ENCODE measurements around the gene LCE3C. TPM values are rescaled to one million over a fixed set of nuclear protein-coding genes. Genes with fewer than 3 reads are reported as not detected.

Gene LCE3C
- total RNA-seq, 4 donors from 2014 or later, result not detected

GRCh38 chr1:152640351-152640750 lies 40.3 kb downstream of the LCE3C start:
- no peak for DNase-seq
- TF ChIP-seq CTCF (IDR thresholded peaks at IDR 0.05) (no peak), POLR2A (IDR thresholded peaks at IDR 0.05) (no peak), EP300 (IDR thresholded peaks at IDR 0.05; ENCODE audit: low read depth) (no peak), POLR2AphosphoS5 (IDR thresholded peaks at IDR 0.05) (no peak)
- intact Hi-C loops (cut with DNase I; ENCODE audit: low total_unique reads) (no loop called here), in situ Hi-C loops (cut with MboI; ENCODE audit: low pct_ligation_motif_present in 1 of 4, low pct_unique_long_range_greater_than_20kb in 1 of 4, low sequenced_read_pairs in 3 of 4) (no loop called here)
- no peaks in the 10 kb centered on the region for H3K4me1 ChIP-seq
- H3K36me3 ChIP-seq, result no peaks in the 10 kb centered on the region
- no peak overlapping the region for H3K27ac ChIP-seq
- 63 to 68% methylated on average over 1 of the region's 1 CpG for WGBS, 2 donors (ENCODE audit: low coverage in 1 of 2)
- H3K27me3 ChIP-seq, result no peaks in the 10 kb centered on the region
- H3K9me3 ChIP-seq, result peaks cover 0 to 4% of the 10 kb centered on the region in 2 donors
- no peak overlapping the region for H3K4me3 ChIP-seq

DNA sequence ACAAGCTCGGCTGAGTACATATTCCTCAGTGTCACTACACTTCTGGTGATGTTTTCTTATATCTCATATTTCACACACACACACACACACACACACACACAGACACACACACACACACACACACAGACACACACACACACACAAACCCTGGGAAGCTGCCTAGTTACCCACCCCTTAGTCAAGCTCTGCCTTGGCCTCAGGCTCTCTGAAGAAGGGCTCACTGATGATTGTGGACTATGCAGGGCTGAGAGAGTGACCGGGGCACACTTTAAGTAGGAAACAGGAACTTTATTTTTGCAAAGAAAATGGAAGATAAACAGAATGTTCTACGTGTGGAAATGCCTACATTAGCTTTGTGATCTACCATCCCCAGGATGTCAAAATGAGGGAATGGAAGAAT lies 43.9 kb downstream of the LCE3C start:
- intact Hi-C loops (cut with DNase I; ENCODE audit: low total_unique reads) (no loop called here), in situ Hi-C loops (cut with MboI; ENCODE audit: low pct_ligation_motif_present in 1 of 4, low pct_unique_long_range_greater_than_20kb in 1 of 4, low sequenced_read_pairs in 3 of 4) (no loop called here)
- WGBS, 2 donors (ENCODE audit: low coverage in 1 of 2), result 40 to 48% methylated on average over 2 to 3 of the region's 3 CpGs
- H3K36me3 ChIP-seq, result no peaks in the 10 kb centered on the region
- H3K27me3 ChIP-seq, result no peaks in the 10 kb centered on the region
- no peak overlapping the region for H3K27ac ChIP-seq
- H3K9me3 ChIP-seq, result peaks cover 0 to under 1% of the 10 kb centered on the region in 2 donors
- DNase-seq, result no peak
- no peaks in the 10 kb centered on the region for H3K4me1 ChIP-seq
- H3K4me3 ChIP-seq, result no peak overlapping the region
- TF ChIP-seq POLR2A (IDR thresholded peaks at IDR 0.05) (no peak), EP300 (IDR thresholded peaks at IDR 0.05; ENCODE audit: low read depth) (no peak), POLR2AphosphoS5 (IDR thresholded peaks at IDR 0.05) (no peak), CTCF (IDR thresholded peaks at IDR 0.05) (no peak)

DNA sequence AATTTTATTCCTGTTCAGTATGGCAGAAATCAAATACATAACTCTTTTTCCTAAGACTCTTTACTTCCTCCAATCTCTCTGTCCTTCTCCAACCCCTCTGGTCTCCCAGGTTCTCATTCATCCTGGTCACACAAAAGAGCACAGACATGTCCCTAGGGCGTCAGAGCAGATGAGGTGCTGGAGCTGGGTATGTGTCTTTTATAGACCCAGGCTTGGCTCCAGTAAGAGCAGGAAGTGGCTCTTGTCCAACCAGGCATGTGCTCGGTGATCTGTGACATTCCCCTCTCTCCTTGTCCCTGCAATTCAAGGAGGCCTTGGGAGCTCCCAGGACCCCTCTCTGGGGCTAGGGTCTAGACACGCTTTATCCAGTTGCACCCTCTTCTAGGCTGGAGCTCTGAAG lies 45.1 kb downstream of the LCE3C start:
- no peak for TF ChIP-seq EP300 (IDR thresholded peaks at IDR 0.05; ENCODE audit: low read depth)
- no peak for TF ChIP-seq POLR2A (IDR thresholded peaks at IDR 0.05)
- H3K27me3 ChIP-seq, result no peaks in the 10 kb centered on the region
- no peaks in the 10 kb centered on the region for H3K36me3 ChIP-seq
- no peaks in the 10 kb centered on the region for H3K4me1 ChIP-seq
- in situ Hi-C loops (cut with MboI; ENCODE audit: low pct_ligation_motif_present in 1 of 4, low pct_unique_long_range_greater_than_20kb in 1 of 4, low sequenced_read_pairs in 3 of 4), result no loop called here
- intact Hi-C loops (cut with DNase I; ENCODE audit: low total_unique reads), result no loop called here
- no peak for DNase-seq
- WGBS, 2 donors (ENCODE audit: low coverage in 1 of 2), result 47 to 56% methylated on average over 1 to 3 of the region's 3 CpGs
- H3K27ac ChIP-seq, result no peak overlapping the region
- no peak overlapping the region for H3K4me3 ChIP-seq
- H3K9me3 ChIP-seq, result no peaks in the 10 kb centered on the region

DNA sequence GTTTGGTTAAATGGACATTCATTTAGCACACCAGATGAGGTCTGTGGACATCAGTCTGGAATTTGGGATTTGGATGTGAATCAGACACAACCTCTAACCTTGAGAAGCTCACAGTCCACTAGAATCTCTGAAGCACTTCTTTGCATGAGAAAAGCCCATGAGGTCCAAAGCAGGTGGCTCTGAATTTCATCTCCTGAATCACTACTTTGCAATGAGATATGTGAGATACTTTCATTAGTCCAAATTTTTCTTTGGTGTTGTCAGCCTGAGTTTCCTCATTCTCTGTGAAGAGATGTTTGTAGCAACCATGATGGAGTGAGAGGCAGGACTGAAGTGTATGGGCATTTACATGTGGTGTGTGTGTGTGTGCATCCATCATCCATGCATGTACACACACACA lies 46.6 kb downstream of the LCE3C start:
- no peak overlapping the region for H3K4me3 ChIP-seq
- H3K27ac ChIP-seq, result no peak overlapping the region
- H3K27me3 ChIP-seq, result no peaks in the 10 kb centered on the region
- intact Hi-C loops (cut with DNase I; ENCODE audit: low total_unique reads), result no loop called here
- no peaks in the 10 kb centered on the region for H3K36me3 ChIP-seq
- no peaks in the 10 kb centered on the region for H3K9me3 ChIP-seq
- H3K4me1 ChIP-seq, result no peaks in the 10 kb centered on the region
- no peak for DNase-seq
- TF ChIP-seq EP300 (IDR thresholded peaks at IDR 0.05; ENCODE audit: low read depth), result no peak
- TF ChIP-seq POLR2AphosphoS5 (IDR thresholded peaks at IDR 0.05), result no peak
- no peak for TF ChIP-seq POLR2A (IDR thresholded peaks at IDR 0.05)
- no peak for TF ChIP-seq CTCF (IDR thresholded peaks at IDR 0.05)
- in situ Hi-C loops (cut with MboI; ENCODE audit: low pct_ligation_motif_present in 1 of 4, low pct_unique_long_range_greater_than_20kb in 1 of 4, low sequenced_read_pairs in 3 of 4), result no loop called here

Small RNA genes within 50 kb of the gene (small RNA-seq; reads per million reads assigned to genes)
- gene LCE3A (0 reads per million in 4 donors), gene LCE3B (0 reads per million in 4 donors)

Other genes starting within 250 kb of the LCE3C start
- not detected for gene FLG2, start 240.2 kb upstream of the LCE3C start, total RNA-seq
- not detected for gene CRNN, start 186.0 kb upstream of the LCE3C start, total RNA-seq
- not detected for gene LCE5A, start 89.4 kb upstream of the LCE3C start, total RNA-seq
- not detected for gene CRCT1, start 85.8 kb upstream of the LCE3C start, total RNA-seq
- not detected for gene LCE3E, start 33.5 kb upstream of the LCE3C start, total RNA-seq
- gene LCE3D, start 19.7 kb upstream of the LCE3C start, total RNA-seq, result not detected
- gene LCE3B, start 13.6 kb downstream of the LCE3C start, total RNA-seq, result not detected
- not detected for gene LCE3A, start 22.9 kb downstream of the LCE3C start, total RNA-seq
- gene LCE2D, start 63.1 kb downstream of the LCE3C start, total RNA-seq, result not detected
- gene LCE2C, start 75.0 kb downstream of the LCE3C start, total RNA-seq, result not detected
- not detected for gene LCE2B, start 85.9 kb downstream of the LCE3C start, total RNA-seq
- not detected for gene LCE2A, start 98.1 kb downstream of the LCE3C start, total RNA-seq
- not detected for gene LCE4A, start 107.9 kb downstream of the LCE3C start, total RNA-seq
- gene KPRP, start 157.8 kb downstream of the LCE3C start, total RNA-seq, result not detected
- not detected for gene LCE1F, start 174.9 kb downstream of the LCE3C start, total RNA-seq
- gene LCE1E, start 186.0 kb downstream of the LCE3C start, total RNA-seq, result not detected
- gene LCE1D, start 196.5 kb downstream of the LCE3C start, total RNA-seq, result not detected
- not detected for gene LCE1C, start 206.4 kb downstream of the LCE3C start, total RNA-seq
- not detected for gene LCE1B, start 211.7 kb downstream of the LCE3C start, total RNA-seq
- gene LCE1A, start 227.2 kb downstream of the LCE3C start, total RNA-seq, result not detected
- not detected for gene LCE6A, start 242.6 kb downstream of the LCE3C start, total RNA-seq